NCI-H1417 treated with DMSO at 0.1 percent for 48 hours (cell line): ENCODE data around the gene ITGB1BP2.
"Not testable (repeated sequence)": the region's sequence is repeated elsewhere in the genome, so short reads cannot be mapped to it uniquely, and the experiment has no call there.

Experiments used
- DNase-seq: peaks from one replicate; lab custom pipeline; 2025; lab: John Stamatoyannopoulos, UW

Gene ITGB1BP2

GRCh38 chrX:71301195-71301924 is at the start of gene ITGB1BP2:
Gene ITGB1BP2 (plus strand): TSS chrX:71301750. CDS start chrX:71301807, 57 bp downstream.
- DNase-seq = no peak

- DNase-seq = no peak
These were observed 49.3 kb upstream of the ITGB1BP2 start for GRCh38 chrX:71252221-71252620.

GRCh38 chrX:71253253-71254091 is 48.1 kb upstream of the ITGB1BP2 start:
- DNase-seq = no peak

GRCh38 chrX:71254092-71254963 is 47.2 kb upstream of the ITGB1BP2 start, which contains the start of gene ZMYM3:
Gene ZMYM3 (minus strand): TSS chrX:71254140. CDS start chrX:71253255, 885 bp downstream.
- DNase-seq = peak; percentile 57

GRCh38 chrX:71256051-71256450 is 45.5 kb upstream of the ITGB1BP2 start:
- no peak for DNase-seq

GRCh38 chrX:71256856-71257255 is 44.7 kb upstream of the ITGB1BP2 start:
- no peak for DNase-seq

- not testable (repeated sequence) for DNase-seq
These were observed 32.9 kb upstream of the ITGB1BP2 start for GRCh38 chrX:71268624-71269023.

GRCh38 chrX:71269801-71270395 is 31.7 kb upstream of the ITGB1BP2 start:
- DNase-seq = no peak

- not testable (repeated sequence) for DNase-seq
These were observed 29.2 kb upstream of the ITGB1BP2 start for GRCh38 chrX:71272313-71272712.

GRCh38 chrX:71281300-71281699 is 20.2 kb upstream of the ITGB1BP2 start:
- DNase-seq = not testable (repeated sequence)

GRCh38 chrX:71282514-71283402 is 18.8 kb upstream of the ITGB1BP2 start:
- no peak for DNase-seq

GRCh38 chrX:71283403-71284143 is 18.0 kb upstream of the ITGB1BP2 start, which contains the start of gene NONO:
Gene NONO (plus strand): TSS chrX:71283635. CDS start chrX:71290638, 7,003 bp downstream.
- peak; percentile 89 for DNase-seq

- no peak for DNase-seq
These were observed 15.6 kb upstream of the ITGB1BP2 start for GRCh38 chrX:71285929-71286328.

GRCh38 chrX:71291381-71291780 is 10.2 kb upstream of the ITGB1BP2 start:
- no peak for DNase-seq

GRCh38 chrX:71292669-71293365 is 8.7 kb upstream of the ITGB1BP2 start:
- DNase-seq = no peak

- no peak for DNase-seq
These were observed 4.7 kb upstream of the ITGB1BP2 start for GRCh38 chrX:71296806-71297205.

- DNase-seq = no peak
These were observed 3.4 kb upstream of the ITGB1BP2 start for GRCh38 chrX:71298119-71298518.

- not testable (repeated sequence) for DNase-seq
These were observed 1.5 kb upstream of the ITGB1BP2 start for GRCh38 chrX:71300064-71300463.

- not testable (repeated sequence) for DNase-seq
These were observed 1.1 kb upstream of the ITGB1BP2 start for GRCh38 chrX:71300495-71300894.
